Activated naive CD4-positive, alpha-beta T cell (primary cell): ENCODE measurements around the gene EMP3.
A peak's percentile ranks its signal among the peaks of the same experiment; 100 is the strongest.

ENCODE experiments used
- DNase-seq, 4 experiments: peaks; one replicate each; lab custom pipeline; 2025; lab: John Stamatoyannopoulos, UW

EMP3 gene

GRCh38 chr19:48318286-48318987, 6.9 kb upstream of the EMP3 start:
- no peak for DNase-seq

GRCh38 chr19:48319647-48320541, 5.5 kb upstream of the EMP3 start:
- peak; percentile 39 to 75 (median 62) for DNase-seq

GRCh38 chr19:48321372-48321621, 4.1 kb upstream of the EMP3 start:
- DNase-seq = peak; percentile 64 to 90 (median 86)

- DNase-seq = peak; percentile 84 to 99 (median 95)
Observed at GRCh38 chr19:48321622-48322591, 3.4 kb upstream of the EMP3 start.

GRCh38 chr19:48329167-48329891, 4.0 kb downstream of the EMP3 start:
- no peak for DNase-seq

- DNase-seq = peak; percentile 52 to 81 (median 64)
Observed at GRCh38 chr19:48330012-48330681, 4.8 kb downstream of the EMP3 start.

GRCh38 chr19:48332351-48332661, 7.0 kb downstream of the EMP3 start:
- DNase-seq = no peak

- DNase-seq = peak; percentile 54 to 88 (median 72)
Observed at GRCh38 chr19:48332662-48333466, 7.5 kb downstream of the EMP3 start.

GRCh38 chr19:48333467-48334384, 8.4 kb downstream of the EMP3 start:
- DNase-seq = peak; percentile 69 to 94 (median 83)

GRCh38 chr19:48338253-48338755, 13.0 kb downstream of the EMP3 start:
- DNase-seq = no peak

GRCh38 chr19:48338802-48339503, 13.6 kb downstream of the EMP3 start:
- no peak for DNase-seq

GRCh38 chr19:48340995-48341394, 15.6 kb downstream of the EMP3 start:
- no peak for DNase-seq

GRCh38 chr19:48341515-48342413, 16.4 kb downstream of the EMP3 start:
- DNase-seq = no peak

GRCh38 chr19:48342414-48342738, 17.0 kb downstream of the EMP3 start:
- no peak for DNase-seq

GRCh38 chr19:48342841-48343540, 17.6 kb downstream of the EMP3 start:
- DNase-seq = no peak

GRCh38 chr19:48344892-48345291, 19.5 kb downstream of the EMP3 start:
- no peak for DNase-seq

GRCh38 chr19:48346191-48346590, 20.8 kb downstream of the EMP3 start:
- no peak for DNase-seq
